Left lung (tissue), 10 donors: ENCODE measurements around the gene TDRD5. TPM values are rescaled to one million over a fixed set of nuclear protein-coding genes. Genes with fewer than 3 reads are reported as not detected.

Source experiments
- ATAC-seq: fragments of 200-7000 bp; cut with Tn5 transposase; one replicate; pipeline ENCODE4 v1.9.1; 2020; ENCODE audit warnings: moderate library complexity
- DNase-seq, 4 donors: peaks; one replicate each; pipeline ENCODE4 v3.0.0-alpha.2; 2013 to 2020
- H3K27ac ChIP-seq, 2 donors: fragments of 200-600 bp; sonication (generic) in 1 of 2; one replicate each; pipeline versions ENCODE4 v1.5.0 to v1.8.0; 2020 to 2021
- H3K27me3 ChIP-seq, 2 donors: fragments of 200-600 bp; sonication (generic) in 1 of 2; one replicate each; pipeline versions ENCODE4 v1.5.0 to v1.8.0; 2020 to 2021
- H3K36me3 ChIP-seq, 2 donors: fragments of 200-600 bp; sonication (generic) in 1 of 2; one replicate each; pipeline versions ENCODE4 v1.5.0 to v1.8.0; 2020 to 2021
- H3K4me1 ChIP-seq, 2 donors: fragments of 200-600 bp; one replicate each; pipeline ENCODE4 v1.8.0; 2021
- H3K4me3 ChIP-seq, 2 donors: fragments of 200-600 bp; sonication (generic) in 1 of 2; one replicate each; pipeline versions ENCODE4 v1.5.0 to v1.8.0; 2020 to 2021; ENCODE audit warnings: mild to moderate bottlenecking in 1 of 2
- H3K9me3 ChIP-seq, 2 donors: fragments of 200-600 bp; sonication (generic) in 1 of 2; one replicate each; pipeline versions ENCODE4 v1.5.0 to v1.8.0; 2020 to 2021
- intact Hi-C, 2 donors: fragments of 100-400 bp; cut with DNase I; formaldehyde crosslinking; loops; one replicate each; pipeline versions ENCODE4 v1.11.2 to v1.14.2; 2022
- polyA plus RNA-seq, 6 donors: library from polyadenylated mRNA; unstranded; fragments of 120-200 nt; gene quantifications; one replicate each; pipeline ENCODE4 v1.2.1, GENCODE V29; 2013; ENCODE audit not compliant: insufficient read length in 6 of 6
- total RNA-seq, 2 donors: library from RNA; stranded (reverse); fragmentation: NEBNext Ultra II Directional; extraction: Animal tissue kit (Norgen Biotek cat#: 25700); gene quantifications; one replicate each; pipeline ENCODE4 v1.2.1, GENCODE V29; 2021
- TF ChIP-seq, protein P1 (sequence below), 2 donors: fragments of 200-600 bp; sonication (generic) in 1 of 2; IDR thresholded peaks; one replicate each; pipeline versions ENCODE4 v1.5.0 to v1.8.0; 2021; ENCODE audit warnings: antibody characterized with exemption in 2 of 2
- donor health status: DM: no; HTN: yes; CAD: no.
- donor health status: DM: no; HTN: no; CAD: no.

Gene TDRD5
- total and polyA plus RNA-seq, 8 donors, result 0.16 to 0.61 (median 0.47) TPM

DNA sequence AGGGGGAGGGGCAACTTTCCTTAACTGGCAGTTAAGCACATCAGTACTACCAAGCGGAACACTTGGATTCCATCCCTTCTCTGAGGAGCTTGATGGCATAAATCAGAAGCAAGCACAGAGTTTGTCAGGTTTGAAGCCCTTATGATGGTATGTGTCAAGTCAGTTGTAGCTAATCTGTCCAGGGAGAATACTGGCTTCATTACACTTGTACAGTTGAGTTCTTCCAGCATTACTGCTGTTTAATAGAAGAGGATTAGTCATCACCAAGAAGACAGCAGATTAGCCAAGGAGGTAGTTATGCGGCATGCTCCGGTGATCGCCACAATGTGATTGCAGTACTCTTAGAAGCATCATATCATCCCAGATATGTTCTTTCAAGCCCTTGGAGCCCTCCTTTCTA lies 2.1 kb upstream of the TDRD5 start:
- Histone ChIP-seq H3K4me3 (no peak overlapping the region), H3K9me3 (no peaks in the 10 kb centered on the region), H3K27me3 (peaks cover 14 to 80% of the 10 kb centered on the region in 2 donors), H3K4me1 (no peaks in the 10 kb centered on the region), H3K36me3 (no peaks in the 10 kb centered on the region), H3K27ac (no peak overlapping the region)
- no peak for DNase-seq
- ATAC-seq, result no peak
- TF ChIP-seq, protein P1, sequence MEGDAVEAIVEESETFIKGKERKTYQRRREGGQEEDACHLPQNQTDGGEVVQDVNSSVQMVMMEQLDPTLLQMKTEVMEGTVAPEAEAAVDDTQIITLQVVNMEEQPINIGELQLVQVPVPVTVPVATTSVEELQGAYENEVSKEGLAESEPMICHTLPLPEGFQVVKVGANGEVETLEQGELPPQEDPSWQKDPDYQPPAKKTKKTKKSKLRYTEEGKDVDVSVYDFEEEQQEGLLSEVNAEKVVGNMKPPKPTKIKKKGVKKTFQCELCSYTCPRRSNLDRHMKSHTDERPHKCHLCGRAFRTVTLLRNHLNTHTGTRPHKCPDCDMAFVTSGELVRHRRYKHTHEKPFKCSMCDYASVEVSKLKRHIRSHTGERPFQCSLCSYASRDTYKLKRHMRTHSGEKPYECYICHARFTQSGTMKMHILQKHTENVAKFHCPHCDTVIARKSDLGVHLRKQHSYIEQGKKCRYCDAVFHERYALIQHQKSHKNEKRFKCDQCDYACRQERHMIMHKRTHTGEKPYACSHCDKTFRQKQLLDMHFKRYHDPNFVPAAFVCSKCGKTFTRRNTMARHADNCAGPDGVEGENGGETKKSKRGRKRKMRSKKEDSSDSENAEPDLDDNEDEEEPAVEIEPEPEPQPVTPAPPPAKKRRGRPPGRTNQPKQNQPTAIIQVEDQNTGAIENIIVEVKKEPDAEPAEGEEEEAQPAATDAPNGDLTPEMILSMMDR (IDR thresholded peaks at IDR 0.05), result no peak
- intact Hi-C loops, result no loop called here

DNA sequence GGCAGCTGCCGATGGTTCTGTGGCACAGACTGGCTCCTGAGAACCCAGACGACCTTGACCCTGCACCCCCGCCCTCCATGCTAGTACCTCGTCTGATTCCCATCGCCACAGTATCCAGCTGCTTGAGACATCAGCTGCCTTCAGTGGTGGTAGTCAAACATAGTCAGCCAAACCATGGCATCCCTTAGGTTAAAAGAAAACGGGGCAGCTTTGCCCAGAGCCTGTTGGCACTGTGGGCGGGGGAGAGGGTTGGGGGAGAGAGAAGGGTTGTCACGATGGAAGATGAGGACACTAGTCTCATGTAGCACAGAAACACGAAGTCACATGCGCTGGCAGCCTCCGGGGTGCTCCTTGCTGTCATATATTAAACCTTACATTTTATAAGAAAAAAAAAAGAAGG lies 961 bp upstream of the TDRD5 start:
- TF ChIP-seq, protein P1 (IDR thresholded peaks at IDR 0.05), result no peak
- Histone ChIP-seq H3K27ac (no peak overlapping the region), H3K27me3 (peaks cover 14 to 68% of the 10 kb centered on the region in 2 donors), H3K4me1 (no peaks in the 10 kb centered on the region), H3K36me3 (no peaks in the 10 kb centered on the region), H3K9me3 (no peaks in the 10 kb centered on the region), H3K4me3 (no peak overlapping the region)
- intact Hi-C loops, result no loop called here
- DNase-seq, result no peak
- no peak for ATAC-seq

DNA sequence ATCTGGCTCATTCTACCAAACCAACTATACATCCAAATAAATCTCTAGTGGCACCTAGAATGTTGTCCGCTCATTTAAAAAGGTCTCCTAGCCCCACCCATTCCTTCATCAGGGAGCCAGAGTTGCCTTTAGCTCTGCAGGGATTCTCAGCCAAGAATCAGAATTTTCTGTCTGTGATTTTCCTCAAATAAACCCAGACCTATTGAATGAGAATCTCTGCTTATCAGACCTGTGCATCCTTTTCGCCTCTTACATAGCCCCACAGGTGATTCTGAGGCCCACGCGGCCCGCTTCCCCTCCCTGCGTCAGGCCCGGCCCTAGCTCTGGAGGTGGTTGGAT lies 410 bp upstream of the TDRD5 start:
- no peaks in the 10 kb centered on the region for H3K9me3 ChIP-seq
- no peaks in the 10 kb centered on the region for H3K4me1 ChIP-seq
- DNase-seq (no peak), ATAC-seq (no peak)
- intact Hi-C loops, result no loop called here
- TF ChIP-seq, protein P1 (IDR thresholded peaks at IDR 0.05), result no peak
- no peaks in the 10 kb centered on the region for H3K36me3 ChIP-seq
- peaks cover 14 to 63% of the 10 kb centered on the region in 2 donors for H3K27me3 ChIP-seq
- no peak overlapping the region for H3K27ac ChIP-seq
- no peak overlapping the region for H3K4me3 ChIP-seq

DNA sequence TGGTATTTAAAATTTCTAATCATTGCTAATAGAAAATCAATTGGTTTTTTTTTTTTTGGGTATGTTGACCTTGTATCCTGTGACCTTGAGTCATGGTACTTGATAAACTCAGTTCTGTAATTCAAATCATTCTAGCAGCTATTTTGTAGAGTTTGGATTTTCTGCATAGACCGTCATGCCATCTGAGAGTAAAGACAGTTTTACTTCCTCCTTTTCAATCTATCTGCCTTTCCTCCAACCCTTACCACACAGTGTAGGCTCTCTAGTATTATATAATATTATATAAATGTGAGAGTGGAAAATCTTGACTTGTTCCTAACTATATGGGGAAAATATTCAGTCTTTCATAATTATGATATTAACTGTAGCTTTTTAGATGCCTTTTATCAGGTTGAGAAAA lies 7.0 kb downstream of the TDRD5 start:
- ATAC-seq (no peak), DNase-seq (no peak)
- intact Hi-C loops, result no loop called here
- peaks cover 0 to 3% of the 10 kb centered on the region in 2 donors for H3K27me3 ChIP-seq
- TF ChIP-seq, protein P1 (IDR thresholded peaks at IDR 0.05), result no peak
- H3K4me3 ChIP-seq, result no peak overlapping the region
- no peaks in the 10 kb centered on the region for H3K4me1 ChIP-seq
- H3K27ac ChIP-seq, result no peak overlapping the region
- H3K9me3 ChIP-seq, result no peaks in the 10 kb centered on the region
- no peaks in the 10 kb centered on the region for H3K36me3 ChIP-seq

DNA sequence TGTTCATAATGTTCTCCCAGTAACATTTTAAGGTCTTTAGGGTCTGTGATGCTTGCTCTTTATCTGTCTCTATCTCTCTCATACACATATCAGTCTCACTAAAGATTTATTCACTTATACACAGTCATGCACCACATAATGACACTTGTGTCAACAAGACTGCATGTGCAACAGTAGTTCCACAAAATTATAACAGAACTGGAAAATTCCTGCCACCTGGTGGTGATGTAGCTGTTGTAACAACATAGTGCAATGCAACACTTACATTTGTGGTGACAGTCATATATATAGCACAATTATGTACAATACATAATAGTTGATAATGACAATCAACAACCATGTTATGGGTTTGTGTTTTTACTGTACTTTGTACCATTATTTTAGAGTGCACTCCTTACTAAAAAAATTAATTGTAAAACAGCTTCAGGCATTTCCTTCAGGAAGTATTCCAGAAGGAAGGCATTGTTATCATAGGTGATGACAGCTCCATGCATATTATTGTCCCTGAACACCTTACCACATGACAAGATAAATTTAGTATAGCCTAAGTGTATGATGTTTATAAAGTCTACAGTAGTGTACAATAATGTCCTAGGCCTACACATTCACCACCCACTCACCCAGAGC lies 8.1 kb downstream of the TDRD5 start:
- Histone ChIP-seq H3K4me3 (no peak overlapping the region), H3K27ac (no peak overlapping the region), H3K36me3 (no peaks in the 10 kb centered on the region), H3K4me1 (no peaks in the 10 kb centered on the region), H3K9me3 (no peaks in the 10 kb centered on the region), H3K27me3 (no peaks in the 10 kb centered on the region)
- DNase-seq (no peak), ATAC-seq (peak; percentile 68)
- intact Hi-C loops, result no loop called here
- TF ChIP-seq, protein P1 (IDR thresholded peaks at IDR 0.05), result peak in 1 of 2 donors; percentile 32
